HG03060 (cell line): ENCODE results near the gene SLC35F3.

ENCODE experiments used
- ATAC-seq: cut with Tn5 transposase; IDR thresholded peaks from one replicate; pipeline ENCODE4 v1.9.1; 2021; ENCODE audit warnings: low read depth, moderate number of reproducible peaks; ENCODE audit not compliant: unreplicated experiment

SLC35F3 gene

DNA sequence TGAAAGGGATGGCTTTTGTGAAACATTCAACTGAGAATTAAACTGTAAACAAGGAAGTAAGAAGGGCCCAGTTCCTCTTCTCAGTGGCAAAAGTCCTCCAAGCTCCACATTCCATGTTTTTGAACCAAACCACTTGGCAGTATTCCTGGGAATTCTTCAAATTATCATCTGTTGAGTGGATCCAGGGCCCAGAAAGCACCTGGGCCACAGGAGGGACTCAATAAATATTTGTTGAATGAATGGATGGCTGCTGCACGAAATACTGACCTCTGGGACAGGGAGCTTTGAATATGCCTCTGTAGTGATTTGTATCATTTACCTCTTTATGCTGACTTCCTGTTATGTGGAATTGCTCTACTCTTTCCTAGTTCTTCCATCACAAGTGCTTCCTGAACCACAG, 4.7 kb downstream of the SLC35F3 start:
- ATAC-seq = no peak

DNA sequence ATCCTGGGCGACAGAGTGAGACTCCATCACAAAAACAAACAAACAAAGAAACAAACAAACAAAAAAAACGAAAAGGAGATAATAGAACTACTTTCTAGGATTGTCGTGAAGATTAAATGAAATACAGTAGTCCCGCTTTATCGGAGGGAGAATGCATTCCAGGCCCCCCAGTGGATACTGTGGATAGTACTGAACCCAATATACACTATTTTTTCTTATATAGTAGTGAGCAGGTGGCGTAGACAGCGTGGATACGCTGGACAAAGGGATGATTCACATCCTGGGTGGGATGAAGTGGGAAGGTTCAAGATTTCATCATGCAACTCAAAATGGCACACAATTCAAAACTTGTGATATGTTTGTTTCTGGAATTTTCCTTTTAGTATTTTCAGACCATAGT, 8.0 kb downstream of the SLC35F3 start:
- ATAC-seq = no peak

- no peak for ATAC-seq
Observed at GRCh38 chr1:233912909-233913308, 8.4 kb downstream of the SLC35F3 start.

DNA sequence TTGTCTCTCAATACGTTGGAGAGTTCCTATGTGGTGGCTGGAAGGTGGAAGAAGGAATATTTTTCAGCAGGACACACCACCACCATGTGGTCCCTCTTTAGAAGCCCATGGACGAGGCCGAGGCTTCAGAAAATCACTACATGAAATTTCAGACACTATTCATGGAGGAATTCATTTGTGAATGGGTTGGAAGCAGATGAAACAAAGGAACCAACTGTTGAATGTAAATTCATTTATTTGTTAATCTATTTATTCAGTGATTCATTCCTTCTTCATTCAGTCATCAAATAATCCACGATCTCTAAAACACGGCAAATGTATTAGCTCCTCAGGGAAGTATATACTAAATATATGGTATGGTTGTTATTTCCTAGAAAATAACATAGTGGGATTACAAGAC, 12.2 kb downstream of the SLC35F3 start:
- ATAC-seq = no peak

- no peak for ATAC-seq
Observed at GRCh38 chr1:233919786-233920185, 15.3 kb downstream of the SLC35F3 start.

GRCh38 chr1:233928123-233928522, 23.6 kb downstream of the SLC35F3 start:
- ATAC-seq = no peak

DNA sequence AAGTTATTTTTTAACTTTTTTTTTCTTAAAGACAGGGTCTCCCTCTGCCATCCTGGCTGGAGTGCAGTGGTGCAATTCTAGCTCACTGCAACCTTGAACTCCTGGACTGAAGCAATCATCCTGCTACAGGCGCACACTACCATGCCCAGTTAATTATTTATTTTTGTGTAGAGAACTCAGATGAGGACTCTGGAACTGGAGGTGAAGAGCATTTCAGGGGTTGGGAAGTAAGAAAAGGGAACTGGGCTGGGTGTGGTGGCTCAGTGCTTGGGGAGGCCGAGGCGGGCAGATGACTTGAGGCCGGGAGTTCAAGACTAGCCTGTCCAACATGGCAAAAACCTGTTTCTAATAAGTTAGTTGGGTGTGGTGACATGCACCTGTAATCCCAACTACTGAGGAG, 28.9 kb downstream of the SLC35F3 start:
- no peak for ATAC-seq

DNA sequence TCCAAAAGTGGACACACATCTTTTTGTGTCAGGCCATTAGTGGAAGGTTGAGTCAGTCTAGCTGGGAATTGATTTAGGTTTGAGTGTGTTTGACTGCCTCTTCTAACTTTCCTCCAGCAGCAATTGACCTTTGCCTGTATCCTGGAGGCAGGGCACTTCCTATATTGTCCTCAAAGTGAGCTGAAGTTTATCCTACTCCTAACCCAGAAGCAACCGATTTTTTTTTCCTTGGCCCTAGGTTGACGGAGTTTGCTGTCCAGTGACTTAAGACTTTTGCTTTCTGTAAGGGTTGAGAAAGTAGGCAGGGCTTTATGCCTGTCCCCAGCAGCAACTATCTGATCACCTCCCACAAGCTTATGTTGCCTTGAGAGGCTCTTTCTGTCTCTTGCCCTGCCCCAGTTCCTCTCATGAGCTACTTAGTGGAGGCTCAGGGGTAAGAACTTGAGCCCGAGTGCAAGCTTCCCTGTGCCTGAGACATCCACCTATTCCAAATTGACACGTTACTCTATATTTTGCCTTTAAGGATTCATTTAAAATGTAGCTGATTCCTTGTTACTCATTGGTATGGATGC, 30.9 kb downstream of the SLC35F3 start:
- no peak for ATAC-seq

DNA sequence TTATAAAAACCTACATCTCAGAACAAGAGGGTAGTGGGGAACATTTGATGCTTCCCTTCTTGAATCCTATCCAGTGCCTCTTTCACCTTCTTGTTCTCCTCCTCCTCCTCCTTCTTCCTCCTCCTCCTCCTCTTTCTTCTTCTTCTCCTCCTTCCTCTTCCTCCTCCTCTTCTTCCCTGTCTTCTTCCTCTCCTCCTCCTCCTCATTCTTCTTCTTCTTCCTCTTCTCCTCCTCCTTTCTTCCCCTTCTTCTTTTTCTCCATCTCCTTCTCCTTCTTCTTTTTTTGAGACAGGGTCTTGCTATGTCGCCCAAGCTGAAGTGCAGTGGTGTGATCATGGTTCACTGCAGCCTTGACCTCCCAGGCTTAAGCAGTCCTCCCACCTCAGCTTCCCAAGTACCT, 31.9 kb downstream of the SLC35F3 start:
- no peak for ATAC-seq

GRCh38 chr1:233936842-233937241, 32.4 kb downstream of the SLC35F3 start:
- no peak for ATAC-seq

GRCh38 chr1:233938476-233938875, 34.0 kb downstream of the SLC35F3 start:
- no peak for ATAC-seq

DNA sequence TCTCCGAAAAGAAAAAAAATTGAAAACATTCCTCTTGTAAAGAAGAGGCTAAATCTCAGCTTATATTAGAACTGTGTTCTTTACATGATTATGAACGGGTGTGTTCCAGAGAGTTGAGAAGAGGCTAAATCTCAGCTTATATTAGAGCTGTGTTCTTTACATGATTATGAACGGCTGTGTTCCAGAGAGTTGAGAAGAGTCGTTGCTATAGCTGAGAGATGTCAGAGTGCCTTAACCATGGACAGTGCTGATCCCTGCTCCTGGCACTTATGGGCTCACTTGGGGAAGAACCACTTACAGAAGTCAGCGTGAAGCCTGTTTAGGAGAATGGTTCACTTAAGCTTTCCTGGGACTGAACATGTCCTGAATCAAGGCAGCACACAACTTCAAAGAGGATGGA, 35.0 kb downstream of the SLC35F3 start:
- ATAC-seq = no peak

DNA sequence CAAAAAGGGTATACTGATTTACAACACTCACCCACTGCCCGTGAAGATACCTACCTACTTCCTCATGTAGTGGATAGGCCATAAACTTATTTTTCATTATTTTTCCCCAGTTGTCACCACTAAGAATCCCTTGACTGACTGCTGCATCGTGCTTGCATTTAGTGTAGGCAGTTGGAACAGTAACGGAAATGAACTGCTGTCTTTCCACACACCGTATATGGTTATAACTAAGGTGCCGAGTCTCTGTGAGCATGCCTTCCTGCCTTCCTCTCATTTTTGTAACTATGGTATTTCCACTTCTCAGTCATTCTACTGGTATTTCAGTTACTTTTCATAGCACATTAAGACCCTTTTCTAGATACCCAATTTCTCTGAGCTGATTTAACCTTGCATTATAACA, 36.4 kb downstream of the SLC35F3 start:
- no peak for ATAC-seq

DNA sequence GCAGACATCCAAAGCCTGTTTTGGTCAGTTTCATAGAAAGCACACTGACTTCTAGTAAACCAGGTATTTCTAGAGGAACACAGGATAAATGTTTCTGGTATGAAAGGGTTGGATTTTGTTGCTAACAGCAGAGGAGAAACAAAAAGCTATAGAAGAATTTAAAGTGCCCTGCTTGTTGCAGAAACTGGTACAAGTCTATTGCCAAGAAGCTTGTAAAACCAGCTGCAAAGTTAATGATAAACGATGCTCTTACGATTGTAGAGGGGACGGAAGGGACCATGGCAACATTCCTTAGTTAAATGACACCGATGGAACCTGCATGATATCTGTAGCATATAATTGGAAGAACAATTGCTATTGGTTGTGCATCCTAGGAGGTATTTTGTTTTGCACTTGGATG, 40.1 kb downstream of the SLC35F3 start:
- ATAC-seq = no peak

DNA sequence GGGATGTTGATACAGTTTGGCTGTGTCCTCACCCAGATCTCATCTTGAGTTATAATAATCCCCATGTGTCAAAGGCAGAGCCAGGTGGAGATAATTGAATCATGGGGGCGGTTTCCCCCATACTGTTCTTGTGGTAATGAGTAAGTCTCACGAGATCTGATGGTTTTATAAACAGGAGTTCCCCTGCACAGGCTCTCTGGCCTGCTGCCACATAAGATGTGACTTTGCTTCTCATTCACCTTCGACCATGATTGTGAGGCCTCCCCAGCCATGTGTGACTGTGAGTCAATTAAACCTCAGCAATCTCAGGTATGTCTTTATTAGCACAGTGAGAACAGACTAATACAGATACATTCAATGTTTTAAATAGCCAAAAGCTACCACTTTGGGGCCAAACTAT, 41.1 kb downstream of the SLC35F3 start:
- ATAC-seq = no peak

GRCh38 chr1:233945979-233946378, 41.5 kb downstream of the SLC35F3 start:
- ATAC-seq = no peak

DNA sequence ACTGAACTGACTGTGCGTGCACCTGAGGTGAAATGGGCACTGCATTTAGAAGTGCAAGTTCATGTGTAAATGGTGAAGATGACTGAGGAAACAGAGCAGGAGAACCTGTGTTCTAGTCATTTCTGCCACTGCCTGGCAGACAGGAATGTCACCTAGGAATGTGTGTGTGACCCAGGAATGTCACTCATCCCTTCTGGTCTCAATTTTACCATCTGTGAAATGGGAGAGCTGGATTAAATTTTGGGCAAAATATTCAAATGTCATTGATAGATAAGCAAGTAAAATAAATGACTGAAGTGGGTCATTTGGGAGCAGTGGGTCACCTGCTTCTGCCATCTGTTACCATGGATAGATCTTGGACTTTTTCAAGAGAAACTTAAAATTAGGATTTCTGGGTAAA, 42.2 kb downstream of the SLC35F3 start:
- no peak for ATAC-seq

- no peak for ATAC-seq
Observed at GRCh38 chr1:233951804-233952203, 47.3 kb downstream of the SLC35F3 start.

DNA sequence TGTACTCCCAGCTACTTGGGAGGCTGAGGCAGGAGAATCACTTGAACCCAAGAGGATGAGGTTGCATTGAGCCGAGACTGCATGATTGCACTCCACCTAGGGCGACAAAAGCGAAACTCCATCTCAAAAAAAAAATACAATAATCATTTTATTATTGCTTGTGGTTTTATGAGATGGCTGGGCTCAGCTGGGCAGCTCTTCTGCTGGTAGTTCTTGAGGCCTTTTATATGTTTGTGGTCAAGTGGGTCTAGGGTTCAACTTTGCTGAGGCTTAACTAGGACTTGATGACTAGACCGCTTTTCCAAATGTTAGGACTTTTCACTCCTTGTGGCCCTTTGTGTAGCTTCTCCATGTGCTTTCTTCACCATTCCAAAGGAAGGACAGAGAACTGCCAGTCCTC, 53.2 kb downstream of the SLC35F3 start:
- ATAC-seq = no peak

DNA sequence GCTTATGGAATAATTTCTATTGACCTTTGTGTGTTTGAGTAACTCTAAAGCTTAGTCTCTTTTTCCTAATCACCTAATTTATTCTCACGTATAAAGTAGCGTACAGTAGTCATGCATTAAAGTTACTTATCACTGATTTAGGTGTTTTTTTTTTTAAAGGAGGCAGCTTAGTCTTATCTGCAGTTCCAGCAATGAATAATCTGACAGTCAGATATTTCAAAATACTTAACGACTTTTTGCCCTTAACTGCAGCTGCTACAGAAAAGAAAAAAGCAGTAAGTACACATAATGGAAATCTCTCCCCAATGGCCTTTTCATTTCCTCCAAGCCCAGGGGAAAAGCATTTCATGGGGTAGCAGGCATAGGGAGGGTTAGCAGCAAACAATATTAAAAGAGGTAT, 54.6 kb downstream of the SLC35F3 start:
- ATAC-seq = no peak

DNA sequence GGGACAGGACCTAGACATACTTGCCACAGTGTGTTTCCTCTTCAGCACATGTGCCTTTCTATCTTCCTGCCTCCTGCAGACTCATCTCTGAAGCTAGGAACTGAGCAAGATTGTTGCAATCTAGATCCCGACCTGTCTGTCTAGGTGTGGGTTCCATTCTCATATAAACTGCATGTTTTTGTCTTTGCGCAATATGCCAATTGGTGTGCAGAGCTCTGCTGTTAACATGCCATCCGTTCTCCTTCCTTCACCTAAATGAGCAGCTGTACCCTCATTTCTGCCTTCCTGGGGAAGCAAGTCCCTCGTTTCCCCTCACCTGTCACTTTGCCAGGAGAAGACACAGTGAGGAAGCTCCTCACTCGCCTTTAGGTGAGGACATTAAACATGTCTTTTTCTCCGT, 55.5 kb downstream of the SLC35F3 start:
- no peak for ATAC-seq

DNA sequence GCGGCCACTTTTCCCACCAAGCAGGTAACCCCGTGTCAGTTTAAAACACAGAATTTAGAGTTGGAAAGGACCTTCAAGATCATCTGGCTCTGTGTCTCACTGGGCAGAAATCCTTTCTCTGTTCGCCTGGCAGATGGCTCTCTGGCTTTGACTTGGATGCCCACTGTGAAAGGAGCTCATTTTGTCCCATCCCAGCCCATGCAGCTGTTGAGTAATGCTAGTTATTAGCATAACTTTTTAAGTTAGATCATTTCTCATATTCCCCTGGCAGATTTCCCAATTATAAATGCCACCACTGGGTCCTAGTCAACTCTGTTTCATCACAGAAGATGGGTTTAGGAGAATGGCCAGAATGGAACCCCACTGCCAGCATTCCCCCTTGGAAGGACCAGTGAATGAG, 55.9 kb downstream of the SLC35F3 start:
- no peak for ATAC-seq

DNA sequence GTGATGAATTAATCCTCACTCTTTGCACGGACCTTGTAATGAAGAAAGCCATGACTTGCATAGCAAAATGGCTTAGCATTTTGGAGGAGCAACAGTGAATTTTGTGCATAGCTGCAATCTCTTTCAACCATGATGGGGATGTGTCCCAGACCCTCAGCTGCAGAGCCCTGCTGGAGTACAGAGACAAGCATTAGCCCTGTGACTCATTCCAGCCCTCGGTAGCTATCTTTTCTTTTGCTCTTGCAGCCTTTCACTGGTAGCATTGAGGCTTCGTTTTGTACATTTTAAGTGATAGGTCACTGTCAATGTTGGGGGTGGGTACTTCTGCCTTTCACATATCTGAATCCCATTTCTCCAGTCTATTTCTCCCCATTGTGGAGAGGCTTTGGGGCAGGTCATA, 58.4 kb downstream of the SLC35F3 start:
- no peak for ATAC-seq
